Forelimb muscle (tissue), 1 donor: ENCODE results near the gene ATP5ME. TPM values are rescaled to one million over a fixed set of nuclear protein-coding genes. Genes with fewer than 3 reads are reported as not detected.

ENCODE experiments used
- DNase-seq: peaks from one replicate; pipeline ENCODE4 v3.0.0-alpha.2; 2013; ENCODE audit warnings: low read depth
- polyA plus RNA-seq: library from polyadenylated mRNA; unstranded; fragments of 120-200 nt; gene quantifications from one replicate; pipeline ENCODE4 v1.2.1, GENCODE V29; 2013; ENCODE audit not compliant: insufficient read length

Gene ATP5ME
- polyA plus RNA-seq, 1 donor, result 288 TPM

GRCh38 chr4:622996-623913 is 50.8 kb downstream of the ATP5ME start:
- DNase-seq, result no peak

Other genes with a start within 250 kb of the ATP5ME start
- gene ZNF721, start 175.1 kb downstream of the ATP5ME start, polyA plus RNA-seq, result 22.0 TPM
- 35.0 TPM for gene PIGG, start 175.1 kb downstream of the ATP5ME start, polyA plus RNA-seq
- gene TMEM271, start 98.0 kb downstream of the ATP5ME start, polyA plus RNA-seq, result not detected
- gene PDE6B, start 48.7 kb downstream of the ATP5ME start, polyA plus RNA-seq, result 16.1 TPM
- 1,014 TPM for gene MYL5, start 266 bp upstream of the ATP5ME start, polyA plus RNA-seq
- gene SLC49A3, start 14.9 kb upstream of the ATP5ME start, polyA plus RNA-seq, result 25.2 TPM
- gene PCGF3, start 31.6 kb upstream of the ATP5ME start, polyA plus RNA-seq, result 62.9 TPM
- 0.40 TPM for gene CPLX1, start 151.9 kb upstream of the ATP5ME start, polyA plus RNA-seq